ENCODE data around the gene PIGR. TPM values are rescaled to one million over a fixed set of nuclear protein-coding genes. Genes with fewer than 3 reads are reported as not detected.
"Not testable (repeated sequence)": the region's sequence is repeated elsewhere in the genome, so short reads cannot be mapped to it uniquely, and the experiment has no call there.

PIGR gene
- total RNA-seq, 2 donors from 2014 or later, result 7,504 to 12,164 TPM

GRCh38 chr1:206929524-206929923 is 16.7 kb downstream of the PIGR start:
- TF ChIP-seq CTCF (IDR thresholded peaks at IDR 0.05), result no peak
- no peak for DNase-seq
- Histone ChIP-seq H3K9ac (ENCODE audit: low read depth in 2 of 2, low read length in 2 of 2) (peak overlapping the region in 1 of 2 donors; percentile 64), H3K27me3 (no peaks in the 10 kb centered on the region), H3K4me1 (peaks cover 8% of the 10 kb centered on the region), H3K27ac (peak overlapping the region; percentile 19), H3K36me3 (peaks cover 12% of the 10 kb centered on the region), H3K4me3 (no peak overlapping the region), H3K9me3 (no peaks in the 10 kb centered on the region)
- intact Hi-C loops (cut with DNase I), result no loop called here

- no peak for DNase-seq
- Histone ChIP-seq H3K27ac (peak overlapping the region; percentile 75), H3K36me3 (no peaks in the 10 kb centered on the region), H3K9ac (ENCODE audit: low read depth in 2 of 2, low read length in 2 of 2) (no peak overlapping the region), H3K4me1 (peaks cover 8% of the 10 kb centered on the region), H3K27me3 (no peaks in the 10 kb centered on the region), H3K9me3 (no peaks in the 10 kb centered on the region), H3K4me3 (no peak overlapping the region)
- intact Hi-C loops (cut with DNase I), result no loop called here
- no peak for TF ChIP-seq CTCF (IDR thresholded peaks at IDR 0.05)
These were observed 20.0 kb downstream of the PIGR start for GRCh38 chr1:206926286-206926685.

DNA sequence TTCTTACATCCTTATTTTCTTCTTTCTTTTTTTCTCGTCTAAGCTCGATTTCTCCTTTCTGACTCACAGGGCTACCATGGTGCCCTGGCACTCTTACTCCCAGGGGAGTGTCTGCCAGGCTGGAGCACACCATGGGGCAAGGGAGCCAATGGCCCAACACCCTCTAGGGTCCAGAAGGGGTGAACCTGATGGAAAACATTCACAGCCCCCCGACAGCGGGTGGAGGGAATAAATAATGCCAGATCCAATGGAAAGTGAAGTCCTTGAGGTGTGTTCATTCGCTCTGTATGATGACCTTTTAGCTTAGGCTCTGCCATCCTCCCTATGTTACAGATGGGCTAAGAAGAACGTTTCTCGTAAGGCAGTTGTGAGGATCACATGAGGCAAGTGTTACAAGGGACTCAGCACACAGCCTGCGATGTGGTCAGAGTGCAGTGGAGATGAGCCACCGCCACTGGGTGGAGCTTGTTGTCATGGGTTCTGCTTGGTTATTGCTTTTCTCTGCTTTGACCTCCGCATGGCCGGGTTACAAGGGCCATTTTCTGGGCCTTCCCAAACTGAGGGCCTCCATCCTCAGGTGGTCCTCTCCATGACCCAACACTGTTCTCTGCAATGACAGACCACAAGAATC is 21.0 kb downstream of the PIGR start:
- H3K4me3 ChIP-seq, result no peak overlapping the region
- H3K27me3 ChIP-seq, result no peaks in the 10 kb centered on the region
- no peaks in the 10 kb centered on the region for H3K36me3 ChIP-seq
- peaks cover 8% of the 10 kb centered on the region for H3K4me1 ChIP-seq
- peak; percentile 80 for DNase-seq
- no peak overlapping the region for H3K9ac ChIP-seq (ENCODE audit: low read depth in 2 of 2, low read length in 2 of 2)
- no peaks in the 10 kb centered on the region for H3K9me3 ChIP-seq
- H3K27ac ChIP-seq, result peak overlapping the region; percentile 75
- intact Hi-C loops (cut with DNase I), result no loop called here
- TF ChIP-seq CTCF (IDR thresholded peaks at IDR 0.05), result no peak

DNA sequence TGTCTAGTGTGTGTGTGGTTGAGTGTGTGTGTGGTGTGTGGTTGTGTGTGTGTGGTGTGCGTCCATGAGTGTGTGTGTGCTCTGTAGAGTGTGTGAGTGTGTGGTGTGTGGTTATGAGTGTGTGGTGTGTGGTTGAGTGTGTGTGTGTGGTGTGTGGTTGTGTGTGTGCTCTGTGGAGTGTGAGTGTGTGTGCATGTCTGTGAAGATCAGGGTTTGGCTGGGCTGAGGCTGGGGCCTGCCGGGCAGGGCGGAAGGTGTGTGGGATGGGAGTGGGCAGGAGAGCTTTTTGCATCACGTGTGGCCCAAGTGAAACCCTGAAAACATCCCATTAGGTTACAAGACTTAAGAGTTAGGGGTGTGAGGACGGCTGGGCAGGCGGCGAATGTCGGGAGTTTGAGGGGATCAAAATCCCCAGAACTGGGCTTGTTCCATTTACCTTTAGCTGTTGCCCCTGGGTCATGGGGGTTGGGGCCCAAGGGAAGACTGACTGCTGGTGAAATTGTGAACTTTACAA is 21.6 kb downstream of the PIGR start:
- peak overlapping the region in 1 of 2 donors; percentile 2 for H3K9ac ChIP-seq (ENCODE audit: low read depth in 2 of 2, low read length in 2 of 2)

DNA sequence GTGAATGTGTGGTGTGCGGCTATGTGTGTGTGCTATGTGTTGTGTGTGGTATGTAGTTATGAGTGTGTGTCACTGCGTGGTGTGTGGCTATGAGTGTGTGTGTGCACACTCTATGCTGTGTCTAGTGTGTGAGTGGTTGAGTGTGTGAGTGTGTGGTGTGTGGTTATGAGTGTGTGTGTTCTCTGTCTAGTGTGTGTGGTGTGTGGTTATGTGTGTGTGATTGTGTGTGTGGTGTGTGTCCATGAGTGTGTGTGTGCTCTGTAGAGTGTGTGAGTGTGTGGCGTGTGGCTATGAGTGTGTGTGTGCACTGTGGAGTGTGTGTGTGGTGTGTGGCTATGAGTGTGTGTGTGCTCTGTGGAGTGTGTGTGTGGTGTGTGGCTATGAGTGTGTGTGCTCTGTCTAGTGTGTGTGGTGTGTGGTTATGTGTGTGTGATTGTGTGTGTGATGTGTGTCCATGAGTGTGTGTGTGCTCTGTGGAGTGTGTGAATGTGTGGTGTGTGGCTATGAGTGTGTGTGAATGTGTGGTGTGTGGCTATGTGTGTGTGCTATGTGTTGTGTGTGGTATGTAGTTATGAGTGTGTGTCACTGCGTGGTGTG is 22.2 kb downstream of the PIGR start:
- H3K9me3 ChIP-seq, H3K4me3 ChIP-seq, H3K27ac ChIP-seq, H3K36me3 ChIP-seq, H3K4me1 ChIP-seq, DNase-seq, H3K27me3 ChIP-seq: not testable (repeated sequence)
- intact Hi-C loops (cut with DNase I), result loop anchor here (5.0 kb wide), 1 partner anchor 58 kb away; no protein-coding TSS in a partner anchor
- peak overlapping the region in 1 of 2 donors; percentile 2 for H3K9ac ChIP-seq (ENCODE audit: low read depth in 2 of 2, low read length in 2 of 2)

More for the DNA sequence above, 21.6 kb downstream of the PIGR start:
- intact Hi-C loops (cut with DNase I), result loop anchor here (5.0 kb wide), 1 partner anchor 58 kb away; no protein-coding TSS in a partner anchor
- no peaks in the 10 kb centered on the region for H3K9me3 ChIP-seq
- TF ChIP-seq CTCF (IDR thresholded peaks at IDR 0.05), result no peak
- H3K27ac ChIP-seq, result peak overlapping the region; percentile 75
- DNase-seq, result no peak
- no peaks in the 10 kb centered on the region for H3K36me3 ChIP-seq
- peaks cover 8% of the 10 kb centered on the region for H3K4me1 ChIP-seq
- H3K4me3 ChIP-seq, result no peak overlapping the region
- H3K27me3 ChIP-seq, result no peaks in the 10 kb centered on the region
